Memory B cell (primary cell): ENCODE results near the gene CHMP1B.

ENCODE experiments used
- ATAC-seq: fragments of 150-1000 bp; cut with Tn5 transposase; 2 replicates; pipeline ENCODE4 v1.10.0; 2021; ENCODE audit warnings: low read depth, mild to moderate bottlenecking, moderate library complexity
- DNase-seq, 2 donors: peaks; one replicate each; pipeline ENCODE4 v3.0.0; 2022; ENCODE audit warnings: low spot score in 2 of 2
- H3K27ac Mint-ChIP-seq: one replicate; pipeline ENCODE4 v1.8.0; 2022; ENCODE audit warnings: mild to moderate bottlenecking, moderate library complexity, mixed read lengths
- H3K27me3 Mint-ChIP-seq: one replicate; pipeline ENCODE4 v1.8.0; 2022; ENCODE audit warnings: mixed read lengths
- H3K36me3 Mint-ChIP-seq: one replicate; pipeline ENCODE4 v1.8.0; 2022; ENCODE audit warnings: mild to moderate bottlenecking, mixed read lengths
- H3K4me1 Mint-ChIP-seq: one replicate; pipeline ENCODE4 v1.8.0; 2022; ENCODE audit warnings: mixed read lengths
- H3K4me3 Mint-ChIP-seq: one replicate; pipeline ENCODE4 v1.8.0; 2022; ENCODE audit warnings: mild to moderate bottlenecking, moderate library complexity, mixed read lengths
- H3K9me3 Mint-ChIP-seq: one replicate; pipeline ENCODE4 v1.8.0; 2022; ENCODE audit warnings: mixed read lengths

CHMP1B gene

DNA sequence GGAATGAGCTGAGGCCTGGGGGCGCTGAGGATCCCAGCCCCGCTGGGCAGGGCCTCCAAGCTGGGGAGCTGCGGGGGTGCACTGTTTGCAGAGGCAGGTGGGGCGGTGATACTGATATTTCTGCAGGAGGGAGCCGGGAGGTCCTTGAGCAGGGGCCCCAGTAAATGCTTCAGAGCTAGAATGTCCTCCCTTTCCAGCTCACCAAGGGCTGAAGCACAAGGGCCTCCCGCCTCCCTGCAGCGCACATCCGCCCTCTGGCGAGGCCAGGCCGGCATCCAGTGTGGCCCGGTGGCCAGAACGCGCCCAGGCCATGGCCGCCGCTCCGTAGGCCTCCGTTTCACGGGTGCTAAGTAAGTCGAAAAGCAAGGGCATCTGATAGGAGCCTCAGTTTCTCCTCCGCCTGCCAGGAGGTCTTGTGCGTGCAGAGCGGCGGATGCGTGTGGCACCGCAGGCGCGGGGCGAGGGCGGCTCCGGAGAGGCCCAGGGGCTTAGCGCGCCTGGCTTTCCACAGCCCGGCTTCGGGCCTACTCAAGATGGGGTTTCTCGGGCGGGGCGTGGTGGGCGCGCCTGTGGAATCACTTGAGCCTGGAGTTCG is 29.5 kb upstream of the CHMP1B start:
- H3K27me3 Mint-ChIP-seq, result no peaks in the 10 kb centered on the region
- H3K4me1 Mint-ChIP-seq, result no peaks in the 10 kb centered on the region
- H3K27ac Mint-ChIP-seq, result no peak overlapping the region
- H3K4me3 Mint-ChIP-seq, result no peak overlapping the region
- no peaks in the 10 kb centered on the region for H3K36me3 Mint-ChIP-seq
- ATAC-seq (no peak), DNase-seq (no peak)
- H3K9me3 Mint-ChIP-seq, result peaks cover 3% of the 10 kb centered on the region

GRCh38 chr18:11823545-11823944 is 27.7 kb upstream of the CHMP1B start:
- Mint-ChIP-seq H3K27me3 (peaks cover 1% of the 10 kb centered on the region), H3K36me3 (no peaks in the 10 kb centered on the region)

GRCh38 chr18:11826836-11827235 is 24.4 kb upstream of the CHMP1B start:
- H3K9me3 Mint-ChIP-seq, result no peaks in the 10 kb centered on the region
- ATAC-seq, result no peak
- no peak overlapping the region for H3K4me3 Mint-ChIP-seq
- no peaks in the 10 kb centered on the region for H3K36me3 Mint-ChIP-seq
- no peak overlapping the region for H3K27ac Mint-ChIP-seq
- peaks cover 3% of the 10 kb centered on the region for H3K27me3 Mint-ChIP-seq
- H3K4me1 Mint-ChIP-seq, result peaks cover 2% of the 10 kb centered on the region
- no peak for DNase-seq

More at GRCh38 chr18:11823545-11823944, 27.7 kb upstream of the CHMP1B start:
- H3K4me3 Mint-ChIP-seq, result no peak overlapping the region
- H3K4me1 Mint-ChIP-seq, result no peaks in the 10 kb centered on the region
- ATAC-seq (no peak), DNase-seq (no peak)
- no peak overlapping the region for H3K27ac Mint-ChIP-seq
- peaks cover 3% of the 10 kb centered on the region for H3K9me3 Mint-ChIP-seq

- DNase-seq (no peak), ATAC-seq (no peak)
- H3K36me3 Mint-ChIP-seq, result no peaks in the 10 kb centered on the region
- no peaks in the 10 kb centered on the region for H3K9me3 Mint-ChIP-seq
- H3K4me1 Mint-ChIP-seq, result peaks cover 2% of the 10 kb centered on the region
- H3K27me3 Mint-ChIP-seq, result peaks cover 5% of the 10 kb centered on the region
- no peak overlapping the region for H3K4me3 Mint-ChIP-seq
- no peak overlapping the region for H3K27ac Mint-ChIP-seq
Measured at GRCh38 chr18:11828786-11829432, 22.3 kb upstream of the CHMP1B start.

DNA sequence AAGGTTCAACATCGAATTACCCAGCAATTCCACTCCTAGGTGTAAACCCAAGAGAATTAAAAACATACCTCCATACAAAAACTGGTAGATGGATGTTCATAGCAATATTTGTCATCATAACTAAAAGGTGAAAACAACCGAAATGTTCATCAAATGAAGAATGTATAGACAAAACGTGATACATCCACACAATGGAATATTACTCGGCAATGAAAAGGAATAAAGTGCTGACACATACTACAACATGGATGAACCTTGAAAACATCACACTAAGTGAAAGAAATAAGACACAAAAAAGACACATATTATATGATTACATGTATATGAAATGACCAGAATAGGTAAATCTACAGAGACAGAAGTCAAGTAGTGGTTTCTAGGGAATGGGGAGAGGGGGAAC is 20.6 kb upstream of the CHMP1B start:
- H3K4me1 Mint-ChIP-seq, result peaks cover 2% of the 10 kb centered on the region
- no peaks in the 10 kb centered on the region for H3K36me3 Mint-ChIP-seq
- ATAC-seq, result no peak
- no peak overlapping the region for H3K4me3 Mint-ChIP-seq
- no peak for DNase-seq
- no peaks in the 10 kb centered on the region for H3K9me3 Mint-ChIP-seq
- H3K27me3 Mint-ChIP-seq, result peaks cover 5% of the 10 kb centered on the region
- H3K27ac Mint-ChIP-seq, result no peak overlapping the region

DNA sequence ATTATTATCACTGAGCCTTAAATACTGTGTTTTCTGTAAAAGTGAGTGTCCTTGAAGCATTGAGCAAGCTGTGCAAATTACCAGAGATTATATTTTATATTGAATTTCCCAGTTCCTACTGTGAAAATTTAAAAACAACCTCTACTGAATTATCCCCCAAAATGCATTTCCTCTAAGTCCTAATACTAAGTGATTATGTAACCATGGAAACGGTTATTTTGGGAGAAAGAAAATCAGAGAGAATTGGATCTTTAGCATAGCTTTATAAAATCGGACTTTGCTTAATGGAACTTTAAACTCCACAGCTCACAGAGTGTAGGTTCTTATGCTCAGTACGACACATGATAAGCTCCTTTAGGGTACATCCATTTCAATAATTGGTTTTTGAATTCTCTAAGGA is 19.3 kb upstream of the CHMP1B start:
- Mint-ChIP-seq H3K27me3 (peaks cover 5% of the 10 kb centered on the region), H3K4me1 (peaks cover 2% of the 10 kb centered on the region), H3K9me3 (no peaks in the 10 kb centered on the region), H3K36me3 (no peaks in the 10 kb centered on the region), H3K4me3 (no peak overlapping the region), H3K27ac (no peak overlapping the region)
- ATAC-seq (no peak), DNase-seq (no peak)

DNA sequence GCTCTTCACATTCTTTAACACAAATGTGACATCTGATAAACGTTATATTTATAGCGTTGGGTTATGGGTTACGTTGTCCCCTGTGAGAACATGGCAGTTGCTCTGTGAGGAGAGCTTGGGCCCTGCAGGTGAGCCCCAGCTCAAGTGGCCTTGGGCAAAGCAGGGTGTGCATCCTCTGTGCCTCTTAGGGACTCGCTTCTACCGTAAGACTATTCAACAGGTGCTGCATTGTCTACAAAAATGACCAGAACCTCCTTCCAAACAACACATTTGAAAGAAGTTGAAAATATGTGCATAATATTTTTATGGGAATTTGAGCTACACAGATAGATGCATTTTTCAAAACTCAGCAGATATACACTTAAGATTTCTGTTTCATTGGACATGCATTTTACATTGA is 16.4 kb upstream of the CHMP1B start:
- Mint-ChIP-seq H3K4me1 (no peaks in the 10 kb centered on the region), H3K4me3 (no peak overlapping the region), H3K27me3 (peaks cover 5% of the 10 kb centered on the region), H3K27ac (no peak overlapping the region), H3K36me3 (no peaks in the 10 kb centered on the region), H3K9me3 (no peaks in the 10 kb centered on the region)
- DNase-seq (no peak), ATAC-seq (no peak)

- H3K9me3 Mint-ChIP-seq, result no peaks in the 10 kb centered on the region
- DNase-seq (no peak), ATAC-seq (no peak)
- no peaks in the 10 kb centered on the region for H3K36me3 Mint-ChIP-seq
- no peak overlapping the region for H3K27ac Mint-ChIP-seq
- H3K4me1 Mint-ChIP-seq, result no peaks in the 10 kb centered on the region
- no peak overlapping the region for H3K4me3 Mint-ChIP-seq
- H3K27me3 Mint-ChIP-seq, result peaks cover 2% of the 10 kb centered on the region
Measured at GRCh38 chr18:11839556-11839955, 11.7 kb upstream of the CHMP1B start.

GRCh38 chr18:11840493-11840892 is 10.7 kb upstream of the CHMP1B start:
- Mint-ChIP-seq H3K27me3 (peaks cover 2% of the 10 kb centered on the region), H3K27ac (no peak overlapping the region), H3K9me3 (no peaks in the 10 kb centered on the region), H3K36me3 (no peaks in the 10 kb centered on the region), H3K4me1 (no peaks in the 10 kb centered on the region), H3K4me3 (no peak overlapping the region)
- DNase-seq (no peak), ATAC-seq (no peak)

- Mint-ChIP-seq H3K4me1 (no peaks in the 10 kb centered on the region), H3K36me3 (no peaks in the 10 kb centered on the region)
Measured at GRCh38 chr18:11842562-11842961, 8.7 kb upstream of the CHMP1B start.

GRCh38 chr18:11844436-11844835 is 6.8 kb upstream of the CHMP1B start:
- H3K36me3 Mint-ChIP-seq, result no peaks in the 10 kb centered on the region
- ATAC-seq, result no peak
- no peak overlapping the region for H3K27ac Mint-ChIP-seq
- no peaks in the 10 kb centered on the region for H3K9me3 Mint-ChIP-seq
- H3K4me1 Mint-ChIP-seq, result no peaks in the 10 kb centered on the region
- H3K4me3 Mint-ChIP-seq, result no peak overlapping the region
- H3K27me3 Mint-ChIP-seq, result no peaks in the 10 kb centered on the region
- DNase-seq, result no peak

More at GRCh38 chr18:11842562-11842961, 8.7 kb upstream of the CHMP1B start:
- H3K27me3 Mint-ChIP-seq, result peaks cover 2% of the 10 kb centered on the region
- no peak overlapping the region for H3K27ac Mint-ChIP-seq
- DNase-seq, result no peak
- no peaks in the 10 kb centered on the region for H3K9me3 Mint-ChIP-seq
- ATAC-seq, result no peak
- no peak overlapping the region for H3K4me3 Mint-ChIP-seq

DNA sequence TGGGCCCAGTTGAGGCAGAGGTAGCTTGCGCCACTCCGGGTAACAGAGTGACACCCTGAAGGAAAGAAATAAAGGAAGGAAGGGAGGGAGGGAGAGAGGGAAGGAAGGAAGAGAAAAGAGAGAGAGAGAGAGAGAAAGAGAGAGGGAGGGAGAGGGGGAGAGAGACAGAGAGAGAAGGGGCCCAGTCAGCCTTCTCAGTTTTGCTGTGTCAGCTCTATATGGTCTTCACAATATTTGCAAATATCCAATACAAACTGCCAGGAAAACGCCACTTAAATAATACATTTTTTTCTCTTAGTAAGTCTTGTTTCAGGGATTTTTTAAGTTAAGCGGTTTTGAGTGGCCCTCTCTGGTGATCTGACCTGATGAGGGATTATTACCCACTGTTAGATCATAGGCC is 5.6 kb upstream of the CHMP1B start:
- Mint-ChIP-seq H3K4me3 (no peak overlapping the region), H3K9me3 (no peaks in the 10 kb centered on the region), H3K27me3 (no peaks in the 10 kb centered on the region), H3K36me3 (no peaks in the 10 kb centered on the region), H3K4me1 (peaks cover 8% of the 10 kb centered on the region), H3K27ac (peak overlapping the region; percentile 36)
- ATAC-seq, result no peak
- no peak for DNase-seq

DNA sequence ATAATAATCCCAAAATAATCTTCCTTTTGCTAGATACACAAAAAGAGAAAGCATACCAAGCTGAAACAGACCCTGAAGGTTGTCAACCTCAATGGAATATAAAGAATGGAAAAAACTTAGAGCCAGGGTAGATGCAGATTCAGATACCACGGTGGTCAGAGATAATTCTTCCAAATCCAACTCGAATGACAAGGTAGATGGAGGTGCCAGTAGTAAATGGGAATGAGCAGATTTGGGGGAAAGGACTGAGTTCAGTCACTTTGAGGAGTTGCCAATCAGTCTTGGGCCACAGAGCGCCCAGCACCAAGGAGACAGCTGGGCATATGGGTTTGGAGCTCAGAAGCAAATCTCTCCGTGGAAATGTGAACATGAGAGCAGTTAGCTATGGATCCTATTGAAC is 3.4 kb upstream of the CHMP1B start:
- ATAC-seq, result no peak
- Mint-ChIP-seq H3K27ac (no peak overlapping the region), H3K4me1 (peaks cover 13% of the 10 kb centered on the region), H3K27me3 (no peaks in the 10 kb centered on the region), H3K4me3 (no peak overlapping the region), H3K36me3 (no peaks in the 10 kb centered on the region), H3K9me3 (no peaks in the 10 kb centered on the region)
- DNase-seq, result no peak

DNA sequence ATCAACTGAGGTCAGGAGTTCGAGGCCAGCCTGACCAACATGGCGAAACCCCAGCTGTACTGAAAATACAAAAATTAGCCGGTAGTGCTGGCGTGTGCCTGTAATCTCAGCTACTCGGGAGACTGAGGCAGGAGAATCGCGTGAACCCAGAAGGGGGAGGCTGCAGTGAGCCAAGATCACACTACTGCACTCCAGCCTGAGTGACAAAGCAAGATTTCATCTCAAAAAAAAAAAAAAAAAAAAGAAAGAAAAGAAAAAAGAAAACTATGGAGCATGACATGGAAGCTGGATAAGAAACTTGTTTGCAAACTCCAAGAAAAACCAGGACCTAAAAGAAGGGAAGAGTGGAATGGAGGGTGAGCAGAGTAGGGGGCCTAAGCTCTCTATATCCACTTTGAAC is 1.9 kb upstream of the CHMP1B start:
- H3K27ac Mint-ChIP-seq, result peak overlapping the region; percentile 97

More for the DNA sequence above, 1.9 kb upstream of the CHMP1B start:
- Mint-ChIP-seq H3K4me3 (peak overlapping the region; percentile 48), H3K9me3 (no peaks in the 10 kb centered on the region), H3K27me3 (no peaks in the 10 kb centered on the region), H3K4me1 (peaks cover 16% of the 10 kb centered on the region), H3K36me3 (no peaks in the 10 kb centered on the region)
- ATAC-seq (no peak), DNase-seq (no peak)
